ENCODE data around the gene BIRC6. TPM values are rescaled to one million over a fixed set of nuclear protein-coding genes. Genes with fewer than 3 reads are reported as not detected.
"Not testable (repeated sequence)": the region's sequence is repeated elsewhere in the genome, so short reads cannot be mapped to it uniquely, and the experiment has no call there.

The BIRC6 gene
- total RNA-seq, 1 donor from 2014 or later: 53.6 TPM

GRCh38 chr2:32450851-32451250 is 94.0 kb downstream of the BIRC6 start:
- no peak for DNase-seq (ENCODE audit: low read depth)
- no peak overlapping the region for H3K4me3 ChIP-seq (ENCODE audit: low read depth, low read length)
- TF ChIP-seq CTCF (conservative IDR thresholded peaks at IDR 0.05; ENCODE audit: low read depth, low read length): no peak

- no peak overlapping the region for H3K4me3 ChIP-seq (ENCODE audit: low read depth, low read length)
- TF ChIP-seq CTCF (conservative IDR thresholded peaks at IDR 0.05; ENCODE audit: low read depth, low read length): no peak
- no peak for DNase-seq (ENCODE audit: low read depth)
These were observed 95.7 kb downstream of the BIRC6 start for GRCh38 chr2:32452338-32453064.

- no peak for DNase-seq (ENCODE audit: low read depth)
- no peak for TF ChIP-seq CTCF (conservative IDR thresholded peaks at IDR 0.05; ENCODE audit: low read depth, low read length)
These were observed 96.6 kb downstream of the BIRC6 start for GRCh38 chr2:32453242-32454062.

GRCh38 chr2:32455816-32456215 is 99.0 kb downstream of the BIRC6 start:
- no peak for TF ChIP-seq CTCF (conservative IDR thresholded peaks at IDR 0.05; ENCODE audit: low read depth, low read length)
- DNase-seq (ENCODE audit: low read depth): no peak
- H3K4me3 ChIP-seq (ENCODE audit: low read depth, low read length): no peak overlapping the region

More at GRCh38 chr2:32453242-32454062, 96.6 kb downstream of the BIRC6 start:
- no peak overlapping the region for H3K4me3 ChIP-seq (ENCODE audit: low read depth, low read length)

- no peak for TF ChIP-seq CTCF (conservative IDR thresholded peaks at IDR 0.05; ENCODE audit: low read depth, low read length)
- no peak for DNase-seq (ENCODE audit: low read depth)
- no peak overlapping the region for H3K4me3 ChIP-seq (ENCODE audit: low read depth, low read length)
These were observed 100.0 kb downstream of the BIRC6 start for GRCh38 chr2:32456808-32457207.

- H3K4me3 ChIP-seq (ENCODE audit: low read depth, low read length): no peak overlapping the region
- no peak for TF ChIP-seq CTCF (conservative IDR thresholded peaks at IDR 0.05; ENCODE audit: low read depth, low read length)
- DNase-seq (ENCODE audit: low read depth): no peak
These were observed 101.0 kb downstream of the BIRC6 start for GRCh38 chr2:32457814-32458213.

- DNase-seq (ENCODE audit: low read depth); H3K4me3 ChIP-seq (ENCODE audit: low read depth, low read length): not testable (repeated sequence)
These were observed 104.0 kb downstream of the BIRC6 start for GRCh38 chr2:32460861-32461260.
